ENCODE results near the gene JAM3. TPM values are rescaled to one million over a fixed set of nuclear protein-coding genes. Genes with fewer than 3 reads are reported as not detected.

Gene JAM3
- total and polyA plus RNA-seq, 2 donors: 61.1 to 90.2 TPM

GRCh38 chr11:134120143-134120850 lies 51.4 kb downstream of the JAM3 start:
- Histone ChIP-seq H3K4me1 (ENCODE audit: insufficient read depth) (no peaks in the 10 kb centered on the region), H3K36me3 (ENCODE audit: insufficient read depth) (no peaks in the 10 kb centered on the region), H3K27ac (ENCODE audit: low read depth) (peak overlapping the region; percentile 78), H3K4me3 (ENCODE audit: low read depth, low read length) (no peak overlapping the region)
- WGBS: 12% methylated on average over 13 of the region's 13 CpGs
- DNase-seq (ENCODE audit: extremely low spot score): peak; percentile 46

GRCh38 chr11:134120921-134121526 lies 52.2 kb downstream of the JAM3 start:
- H3K27ac ChIP-seq (ENCODE audit: low read depth): peak overlapping the region; percentile 13
- H3K4me3 ChIP-seq (ENCODE audit: low read depth, low read length): no peak overlapping the region
- WGBS: 13% methylated on average over 9 of the region's 9 CpGs
- H3K36me3 ChIP-seq (ENCODE audit: insufficient read depth): no peaks in the 10 kb centered on the region
- no peaks in the 10 kb centered on the region for H3K4me1 ChIP-seq (ENCODE audit: insufficient read depth)
- peak; percentile 14 for DNase-seq (ENCODE audit: extremely low spot score)

GRCh38 chr11:134124660-134125451 lies 56.0 kb downstream of the JAM3 start:
- 5% methylated on average over 54 of the region's 54 CpGs for WGBS
- DNase-seq (ENCODE audit: extremely low spot score): no peak
- Histone ChIP-seq H3K4me1 (ENCODE audit: insufficient read depth) (no peaks in the 10 kb centered on the region), H3K27ac (ENCODE audit: low read depth) (no peak overlapping the region), H3K36me3 (ENCODE audit: insufficient read depth) (no peaks in the 10 kb centered on the region), H3K4me3 (ENCODE audit: low read depth, low read length) (peak overlapping the region; percentile 37)

- 34% methylated on average over 9 of the region's 9 CpGs for WGBS
- DNase-seq (ENCODE audit: extremely low spot score): no peak
- H3K36me3 ChIP-seq (ENCODE audit: insufficient read depth): no peaks in the 10 kb centered on the region
- H3K4me3 ChIP-seq (ENCODE audit: low read depth, low read length): no peak overlapping the region
- H3K4me1 ChIP-seq (ENCODE audit: insufficient read depth): no peaks in the 10 kb centered on the region
- no peak overlapping the region for H3K27ac ChIP-seq (ENCODE audit: low read depth)
Measured at GRCh38 chr11:134125507-134125906, 56.6 kb downstream of the JAM3 start.

- Histone ChIP-seq H3K4me1 (ENCODE audit: insufficient read depth) (no peaks in the 10 kb centered on the region), H3K4me3 (ENCODE audit: low read depth, low read length) (no peak overlapping the region), H3K27ac (ENCODE audit: low read depth) (no peak overlapping the region), H3K36me3 (ENCODE audit: insufficient read depth) (no peaks in the 10 kb centered on the region)
- DNase-seq (ENCODE audit: extremely low spot score): no peak
- WGBS: 20% methylated on average over 1 of the region's 1 CpG
Measured at GRCh38 chr11:134126217-134126822, 57.4 kb downstream of the JAM3 start.

- H3K4me1 ChIP-seq (ENCODE audit: insufficient read depth): no peaks in the 10 kb centered on the region
- no peak overlapping the region for H3K4me3 ChIP-seq (ENCODE audit: low read depth, low read length)
- H3K36me3 ChIP-seq (ENCODE audit: insufficient read depth): no peaks in the 10 kb centered on the region
- H3K27ac ChIP-seq (ENCODE audit: low read depth): no peak overlapping the region
- DNase-seq (ENCODE audit: extremely low spot score): no peak
- 94% methylated on average over 2 of the region's 2 CpGs for WGBS
Measured at GRCh38 chr11:134131628-134132244, 62.9 kb downstream of the JAM3 start.

GRCh38 chr11:134132808-134133207 lies 63.9 kb downstream of the JAM3 start:
- no peaks in the 10 kb centered on the region for H3K36me3 ChIP-seq (ENCODE audit: insufficient read depth)
- H3K4me1 ChIP-seq (ENCODE audit: insufficient read depth): no peaks in the 10 kb centered on the region
- no peak for DNase-seq (ENCODE audit: extremely low spot score)
- no peak overlapping the region for H3K27ac ChIP-seq (ENCODE audit: low read depth)
- H3K4me3 ChIP-seq (ENCODE audit: low read depth, low read length): no peak overlapping the region

- DNase-seq (ENCODE audit: extremely low spot score): no peak
- Histone ChIP-seq H3K4me1 (ENCODE audit: insufficient read depth) (no peaks in the 10 kb centered on the region), H3K36me3 (ENCODE audit: insufficient read depth) (no peaks in the 10 kb centered on the region), H3K27ac (ENCODE audit: low read depth) (no peak overlapping the region), H3K4me3 (ENCODE audit: low read depth, low read length) (no peak overlapping the region)
- 100% methylated on average over 1 of the region's 1 CpG for WGBS
Measured at GRCh38 chr11:134134167-134134566, 65.3 kb downstream of the JAM3 start.

- Histone ChIP-seq H3K36me3 (ENCODE audit: insufficient read depth) (no peaks in the 10 kb centered on the region), H3K27ac (ENCODE audit: low read depth) (no peak overlapping the region), H3K4me3 (ENCODE audit: low read depth, low read length) (no peak overlapping the region), H3K4me1 (ENCODE audit: insufficient read depth) (no peaks in the 10 kb centered on the region)
- DNase-seq (ENCODE audit: extremely low spot score): no peak
- 74% methylated on average over 9 of the region's 9 CpGs for WGBS
Measured at GRCh38 chr11:134138376-134138775, 69.5 kb downstream of the JAM3 start.

GRCh38 chr11:134139303-134139872 lies 70.5 kb downstream of the JAM3 start:
- H3K27ac ChIP-seq (ENCODE audit: low read depth): no peak overlapping the region
- H3K36me3 ChIP-seq (ENCODE audit: insufficient read depth): no peaks in the 10 kb centered on the region
- H3K4me3 ChIP-seq (ENCODE audit: low read depth, low read length): no peak overlapping the region
- no peak for DNase-seq (ENCODE audit: extremely low spot score)
- WGBS: 55% methylated on average over 12 of the region's 12 CpGs
- no peaks in the 10 kb centered on the region for H3K4me1 ChIP-seq (ENCODE audit: insufficient read depth)

GRCh38 chr11:134139873-134140331 lies 71.0 kb downstream of the JAM3 start:
- Histone ChIP-seq H3K4me3 (ENCODE audit: low read depth, low read length) (no peak overlapping the region), H3K4me1 (ENCODE audit: insufficient read depth) (no peaks in the 10 kb centered on the region), H3K27ac (ENCODE audit: low read depth) (no peak overlapping the region), H3K36me3 (ENCODE audit: insufficient read depth) (no peaks in the 10 kb centered on the region)
- WGBS: 41% methylated on average over 10 of the region's 10 CpGs
- peak; percentile 43 for DNase-seq (ENCODE audit: extremely low spot score)

GRCh38 chr11:134140961-134141490 lies 72.2 kb downstream of the JAM3 start:
- Histone ChIP-seq H3K36me3 (ENCODE audit: insufficient read depth) (no peaks in the 10 kb centered on the region), H3K27ac (ENCODE audit: low read depth) (no peak overlapping the region), H3K4me3 (ENCODE audit: low read depth, low read length) (no peak overlapping the region), H3K4me1 (ENCODE audit: insufficient read depth) (no peaks in the 10 kb centered on the region)
- WGBS: 95% methylated on average over 7 of the region's 7 CpGs
- no peak for DNase-seq (ENCODE audit: extremely low spot score)

- no peak for DNase-seq (ENCODE audit: extremely low spot score)
Measured at GRCh38 chr11:134142536-134142935, 73.7 kb downstream of the JAM3 start.

More at GRCh38 chr11:134142536-134142935, 73.7 kb downstream of the JAM3 start:
- Histone ChIP-seq H3K4me1 (ENCODE audit: insufficient read depth) (no peaks in the 10 kb centered on the region), H3K36me3 (ENCODE audit: insufficient read depth) (no peaks in the 10 kb centered on the region), H3K4me3 (ENCODE audit: low read depth, low read length) (no peak overlapping the region), H3K27ac (ENCODE audit: low read depth) (no peak overlapping the region)
- WGBS: 84% methylated on average over 6 of the region's 6 CpGs
